Chondrocyte (in vitro differentiated cells): ENCODE measurements around the gene GTF3A. TPM values are rescaled to one million over a fixed set of nuclear protein-coding genes. Genes with fewer than 3 reads are reported as not detected.

Experiments used
- DNase-seq: peaks from one replicate; pipeline ENCODE4 v3.0.0; 2021; ENCODE audit warnings: mixed read lengths, low spot score
- H3K27ac Mint-ChIP-seq: one replicate; pipeline ENCODE4 v1.8.0; 2021; ENCODE audit warnings: mild to moderate bottlenecking, moderate library complexity, mixed read lengths; ENCODE audit not compliant: unreplicated experiment
- H3K27me3 Mint-ChIP-seq: 2 replicates; pipeline ENCODE4 v1.8.0; 2021; ENCODE audit warnings: low read depth, mixed read lengths
- H3K36me3 Mint-ChIP-seq: 2 replicates; pipeline ENCODE4 v1.8.0; 2021; ENCODE audit warnings: low read depth, mixed read lengths
- H3K4me1 Mint-ChIP-seq: 2 replicates; pipeline ENCODE4 v1.8.0; 2021; ENCODE audit warnings: low read depth, mild to moderate bottlenecking, mixed read lengths
- H3K4me3 Mint-ChIP-seq: one replicate; pipeline ENCODE4 v1.8.0; 2021; ENCODE audit warnings: mild to moderate bottlenecking, moderate library complexity, mixed read lengths; ENCODE audit not compliant: unreplicated experiment
- H3K9me3 Mint-ChIP-seq: 2 replicates; pipeline ENCODE4 v1.8.0; 2021; ENCODE audit warnings: low read depth, mixed read lengths
- long read RNA-seq: library from polyadenylated mRNA; stranded (forward); transcript quantifications from one replicate; pipeline ENCODE4 v2.0.0, GENCODE V29; 2021
- total RNA-seq: library from RNA; stranded (reverse); gene quantifications from 3 replicates; pipeline ENCODE4 v1.2.1, GENCODE V29; 2021
- TF ChIP-seq, protein P1 (sequence below): fragments of 200-600 bp; sonication (generic); IDR thresholded peaks from 2 replicates; pipeline ENCODE4 v1.5.0; 2021; ENCODE audit warnings: antibody characterized with exemption, mild to moderate bottlenecking, moderate library complexity

GTF3A gene
- 73.3 to 87.8 TPM (median 74.7 TPM) in 3 replicates for total RNA-seq
- long read RNA-seq, transcript GTF3A-201 (9 exons, 1,383 nt): major isoform, 119 of 153 reads
- long read RNA-seq, transcript GTF3A-202 (8 exons, 1,191 nt): minor isoform, 16 of 153 reads
- long read RNA-seq, partial matches to known transcripts: 6 of 153 reads
- long read RNA-seq, other reads (novel, unspliced or antisense): 12 of 153 reads

DNA sequence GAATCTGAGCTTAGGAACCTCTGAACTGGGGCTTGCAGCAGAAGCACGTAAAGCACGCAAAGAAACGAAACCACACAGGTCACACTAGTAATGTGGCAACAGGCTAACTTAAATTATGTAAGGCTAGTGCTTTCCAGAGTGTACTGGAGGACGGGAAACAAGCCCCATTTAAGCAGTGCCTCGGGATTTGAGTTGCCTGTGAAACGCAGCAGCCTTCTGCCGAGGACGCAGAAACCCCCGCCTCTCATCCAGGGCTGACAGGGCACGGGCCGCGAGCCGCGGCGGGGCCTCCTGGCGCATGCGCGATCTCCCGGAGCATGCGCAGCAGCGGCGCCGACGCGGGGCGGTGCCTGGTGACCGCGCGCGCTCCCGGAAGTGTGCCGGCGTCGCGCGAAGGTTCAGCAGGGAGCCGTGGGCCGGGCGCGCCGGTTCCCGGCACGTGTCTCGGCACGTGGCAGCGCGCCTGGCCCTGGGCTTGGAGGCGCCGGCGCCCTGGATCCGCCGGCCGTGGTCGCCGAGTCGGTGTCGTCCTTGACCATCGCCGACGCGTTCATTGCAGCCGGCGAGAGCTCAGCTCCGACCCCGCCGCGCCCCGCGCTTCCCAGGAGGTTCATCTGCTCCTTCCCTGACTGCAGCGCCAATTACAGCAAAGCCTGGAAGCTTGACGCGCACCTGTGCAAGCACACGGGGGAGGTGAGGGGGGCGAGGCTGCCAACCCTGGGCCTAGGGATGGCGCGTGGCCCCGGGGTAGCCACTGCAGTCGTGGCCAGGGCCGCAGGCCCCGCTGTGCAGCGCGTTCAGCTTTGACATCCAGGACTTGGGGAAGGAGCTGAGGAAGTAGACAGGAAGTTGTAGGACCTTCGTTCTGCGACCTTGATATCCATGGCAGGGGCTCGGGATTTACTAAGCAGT, at the start of gene GTF3A:
Gene GTF3A (plus strand): TSS at position 374 of the 912 bp plus-strand sequence.
- peak within 1 kb of the TSS; percentile 72 for H3K4me3 Mint-ChIP-seq
- peaks cover 35% of the 10 kb centered on the region for H3K4me1 Mint-ChIP-seq
- H3K36me3 Mint-ChIP-seq: peaks cover 3% of the 10 kb centered on the region
- TF ChIP-seq, protein P1, sequence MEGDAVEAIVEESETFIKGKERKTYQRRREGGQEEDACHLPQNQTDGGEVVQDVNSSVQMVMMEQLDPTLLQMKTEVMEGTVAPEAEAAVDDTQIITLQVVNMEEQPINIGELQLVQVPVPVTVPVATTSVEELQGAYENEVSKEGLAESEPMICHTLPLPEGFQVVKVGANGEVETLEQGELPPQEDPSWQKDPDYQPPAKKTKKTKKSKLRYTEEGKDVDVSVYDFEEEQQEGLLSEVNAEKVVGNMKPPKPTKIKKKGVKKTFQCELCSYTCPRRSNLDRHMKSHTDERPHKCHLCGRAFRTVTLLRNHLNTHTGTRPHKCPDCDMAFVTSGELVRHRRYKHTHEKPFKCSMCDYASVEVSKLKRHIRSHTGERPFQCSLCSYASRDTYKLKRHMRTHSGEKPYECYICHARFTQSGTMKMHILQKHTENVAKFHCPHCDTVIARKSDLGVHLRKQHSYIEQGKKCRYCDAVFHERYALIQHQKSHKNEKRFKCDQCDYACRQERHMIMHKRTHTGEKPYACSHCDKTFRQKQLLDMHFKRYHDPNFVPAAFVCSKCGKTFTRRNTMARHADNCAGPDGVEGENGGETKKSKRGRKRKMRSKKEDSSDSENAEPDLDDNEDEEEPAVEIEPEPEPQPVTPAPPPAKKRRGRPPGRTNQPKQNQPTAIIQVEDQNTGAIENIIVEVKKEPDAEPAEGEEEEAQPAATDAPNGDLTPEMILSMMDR: no peak
- no peaks in the 10 kb centered on the region for H3K9me3 Mint-ChIP-seq
- no peak for DNase-seq
- peak within 1 kb of the TSS; percentile 65 for H3K27ac Mint-ChIP-seq
- H3K27me3 Mint-ChIP-seq: no peaks in the 10 kb centered on the region

DNA sequence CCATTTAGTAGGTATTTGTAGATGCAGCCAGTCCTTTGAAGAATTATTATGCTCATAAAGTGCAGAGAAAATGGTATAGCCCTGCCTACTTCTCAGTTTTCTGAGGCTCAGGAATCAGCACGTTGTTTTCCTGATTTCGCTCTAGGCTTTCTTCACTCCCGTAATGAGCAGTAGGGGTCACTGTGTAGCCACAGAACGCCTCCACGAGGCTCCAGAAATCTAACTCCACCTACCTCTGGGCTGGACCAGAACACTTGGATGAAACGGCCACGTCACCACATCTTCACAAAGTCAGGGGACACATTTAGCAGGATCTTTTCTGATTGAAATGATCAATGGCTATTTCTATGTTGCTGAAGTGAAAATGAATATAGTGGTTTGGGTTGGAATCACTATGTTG, 49.8 kb upstream of the GTF3A start:
- no peak overlapping the region for H3K27ac Mint-ChIP-seq
- H3K36me3 Mint-ChIP-seq: peaks cover 3% of the 10 kb centered on the region
- peaks cover 9% of the 10 kb centered on the region for H3K9me3 Mint-ChIP-seq
- TF ChIP-seq, protein P1: peak; percentile 86
- H3K27me3 Mint-ChIP-seq: peaks cover 33% of the 10 kb centered on the region
- H3K4me1 Mint-ChIP-seq: peaks cover 5% of the 10 kb centered on the region
- H3K4me3 Mint-ChIP-seq: no peak overlapping the region
- no peak for DNase-seq

DNA sequence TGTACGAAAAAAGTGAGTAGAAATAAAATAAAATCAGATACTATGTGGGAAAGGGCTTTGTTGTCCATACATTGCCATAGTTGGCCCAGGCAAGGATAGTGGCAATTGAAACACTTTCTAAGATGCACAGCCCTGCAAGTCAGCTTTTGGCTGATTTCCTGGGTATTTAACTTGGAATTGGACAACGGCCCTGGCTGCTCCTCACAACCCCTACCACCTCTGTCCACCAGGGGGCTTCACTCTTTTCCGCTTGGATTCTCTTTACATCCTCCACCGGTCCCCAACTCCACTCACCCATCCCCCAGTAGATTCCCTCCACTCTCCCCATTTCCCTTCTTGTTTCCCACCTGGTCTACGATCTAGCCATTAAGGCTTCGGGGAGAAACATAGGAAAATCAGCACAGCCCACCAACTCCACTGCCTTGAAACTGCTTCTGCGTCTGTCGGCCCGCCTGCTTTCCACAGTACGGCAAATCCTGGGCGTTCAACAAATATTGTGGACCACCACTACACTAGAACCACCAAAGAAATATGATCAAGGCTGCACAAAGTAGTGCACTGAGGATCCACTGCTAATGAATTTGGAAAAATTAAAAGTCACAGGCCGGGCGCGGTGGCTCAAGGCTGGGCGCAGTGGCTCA, 48.6 kb upstream of the GTF3A start:
- TF ChIP-seq, protein P1: peak; percentile 84
- peaks cover 35% of the 10 kb centered on the region for H3K27me3 Mint-ChIP-seq
- H3K9me3 Mint-ChIP-seq: peaks cover 1% of the 10 kb centered on the region
- H3K36me3 Mint-ChIP-seq: no peaks in the 10 kb centered on the region
- H3K4me1 Mint-ChIP-seq: peaks cover 5% of the 10 kb centered on the region
- no peak overlapping the region for H3K27ac Mint-ChIP-seq
- DNase-seq: no peak
- no peak overlapping the region for H3K4me3 Mint-ChIP-seq

DNA sequence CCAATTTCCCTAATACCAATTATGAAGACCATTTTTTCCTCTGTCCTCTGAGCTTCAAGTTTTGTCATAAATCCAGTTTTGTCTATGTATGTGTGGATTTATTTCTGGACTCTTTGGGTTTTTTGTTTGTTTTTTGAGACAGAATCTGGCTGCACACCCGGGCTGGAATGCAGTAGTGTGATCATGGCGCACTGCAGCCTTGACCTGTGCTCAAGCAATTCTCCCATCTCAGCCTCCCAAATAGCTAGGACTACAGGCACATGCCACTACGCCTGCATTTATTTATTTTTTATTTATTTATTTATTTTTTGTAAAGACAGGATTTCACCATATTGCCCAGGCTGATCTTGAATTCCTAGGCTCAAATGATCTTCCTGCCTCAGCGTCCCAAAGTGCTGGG, 45.3 kb upstream of the GTF3A start:
- Mint-ChIP-seq H3K4me1 (peaks cover 5% of the 10 kb centered on the region), H3K9me3 (no peaks in the 10 kb centered on the region), H3K4me3 (no peak overlapping the region), H3K27ac (no peak overlapping the region), H3K27me3 (peaks cover 25% of the 10 kb centered on the region), H3K36me3 (no peaks in the 10 kb centered on the region)
- no peak for DNase-seq
- TF ChIP-seq, protein P1: no peak
